CD4-positive, alpha-beta T cell treated with Interleukin-6 for 4 hours (primary cell): ENCODE results near the gene TMEM184B.

Experiments
- DNase-seq: peaks from one replicate; pipeline ENCODE4 v3.0.0-alpha.2; 2020; ENCODE audit warnings: mixed read lengths

The TMEM184B gene

DNA sequence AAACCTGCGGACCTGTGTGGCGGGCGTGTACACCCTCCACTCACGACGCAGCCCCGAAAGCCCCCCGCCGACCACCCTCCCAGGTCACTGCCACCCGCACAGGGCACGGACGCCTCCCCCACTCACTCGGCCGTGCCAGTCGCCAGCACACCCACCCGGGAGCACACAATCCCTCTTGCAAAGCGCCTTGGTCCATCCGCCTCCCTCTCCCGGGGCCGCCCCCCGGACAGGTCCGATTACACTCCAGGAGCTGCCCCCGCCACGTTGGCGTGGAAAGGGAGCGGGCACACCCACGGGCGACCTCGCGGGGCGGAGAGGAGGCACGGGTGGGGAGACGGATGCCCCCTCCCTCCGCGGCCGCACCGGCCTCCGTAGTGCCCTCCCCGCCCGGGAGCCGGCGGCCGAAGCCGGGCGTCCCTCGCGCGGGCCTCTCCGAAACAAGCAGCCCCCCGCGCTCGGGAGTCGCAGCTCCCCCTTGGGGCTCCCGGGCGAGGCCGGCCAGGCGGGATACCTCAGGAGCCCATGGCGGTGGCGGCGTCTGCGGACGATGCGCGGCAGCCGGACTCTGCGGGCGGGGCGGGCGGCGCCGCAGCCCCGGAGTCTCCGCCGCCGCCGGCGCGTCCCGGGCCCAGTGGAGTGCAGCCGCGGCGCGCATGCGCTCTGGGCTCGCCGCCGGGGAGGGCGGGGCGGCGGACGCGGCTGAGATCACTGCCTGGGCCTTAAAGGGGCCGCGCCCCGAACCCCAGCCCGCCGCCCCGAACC, at the start of gene TMEM184B:
Gene TMEM184B (minus strand): TSS at position 638 of the 762 bp plus-strand sequence. CDS start 25,049 bp downstream, outside the sequence.
- peak; percentile 86 for DNase-seq

DNA sequence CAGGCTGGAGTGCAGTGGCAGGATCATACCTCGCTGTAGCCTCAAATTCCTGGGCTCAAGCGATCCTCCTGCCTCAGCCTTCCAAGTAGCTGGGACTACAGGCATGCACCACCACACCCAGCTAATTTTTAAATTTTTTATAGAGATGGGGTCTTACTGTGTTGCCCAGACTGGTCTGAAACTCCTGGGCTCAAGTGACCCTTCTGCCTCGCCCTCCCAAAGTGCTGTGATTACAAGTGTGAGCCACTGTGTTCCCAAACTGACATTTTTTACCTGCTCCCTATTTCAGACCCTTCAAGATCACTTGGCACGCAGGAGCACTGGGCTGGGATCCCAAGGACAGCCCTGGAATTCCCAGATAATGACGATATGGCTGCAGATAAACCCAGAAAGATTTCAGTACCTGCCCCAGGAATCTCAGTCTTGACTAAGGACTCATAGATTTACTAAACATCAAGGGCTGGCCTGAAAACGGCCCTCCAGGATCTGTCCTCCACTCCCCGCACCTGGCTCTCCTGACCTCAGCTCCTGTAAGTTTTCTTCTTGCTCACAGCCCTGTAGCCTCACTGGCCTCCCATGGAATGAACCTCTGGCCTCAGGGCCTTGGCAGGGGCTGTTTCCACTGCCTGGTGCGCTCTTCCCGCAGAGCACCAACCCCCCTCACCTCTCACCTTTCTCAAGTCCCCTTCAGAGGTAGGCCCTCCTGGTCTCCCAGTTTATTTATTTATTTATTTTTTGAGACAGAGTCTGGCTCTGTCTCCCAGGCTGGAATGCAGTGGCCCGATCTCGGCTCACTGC, 48.0 kb upstream of the TMEM184B start:
- no peak for DNase-seq

DNA sequence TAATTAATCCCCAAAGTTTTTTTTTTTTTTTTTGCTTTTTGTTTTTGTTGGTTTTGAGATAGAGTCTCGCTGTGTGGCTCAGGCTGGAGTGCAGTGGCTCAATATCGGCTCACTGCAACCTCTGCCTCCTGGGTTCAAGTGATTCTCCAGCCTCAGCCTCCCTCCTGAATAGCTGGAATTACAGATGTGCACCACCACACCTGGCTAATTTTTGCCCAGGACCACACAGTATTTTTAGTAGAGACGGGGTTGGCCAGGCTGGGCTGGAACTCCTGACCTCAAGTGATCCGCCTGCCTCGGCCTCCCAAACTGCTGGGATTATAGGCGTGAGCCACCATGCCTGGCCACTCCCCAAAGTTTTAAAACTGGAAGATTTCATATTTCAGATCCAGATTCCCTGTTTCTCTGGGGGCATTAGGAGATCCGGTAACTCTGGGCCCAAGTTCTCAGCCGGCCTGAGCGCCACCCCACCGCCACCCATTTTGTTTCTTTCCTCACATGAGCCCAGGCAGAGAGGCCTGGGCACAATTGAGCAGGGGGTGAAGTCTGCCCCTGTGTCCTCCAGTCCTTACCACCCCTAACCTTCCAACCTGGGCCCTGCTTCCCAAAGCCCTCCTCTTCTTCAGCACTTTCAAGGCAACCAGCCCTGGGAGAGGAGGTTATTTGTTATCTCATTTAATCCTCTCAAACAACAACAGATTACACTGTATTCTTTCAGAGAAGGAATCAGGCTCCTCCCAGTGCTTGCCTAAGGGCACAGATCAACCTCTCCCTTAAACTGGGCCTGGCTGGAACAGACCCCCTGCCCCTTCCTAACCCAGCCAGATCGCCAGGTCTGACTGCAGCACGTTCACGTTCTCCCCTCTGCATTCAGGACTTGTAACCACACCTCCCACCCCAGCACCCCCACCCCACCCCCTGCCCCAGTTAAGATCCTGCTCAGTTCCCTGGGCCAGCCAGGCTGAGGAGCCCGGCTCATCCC, 46.3 kb upstream of the TMEM184B start:
- DNase-seq = no peak

DNA sequence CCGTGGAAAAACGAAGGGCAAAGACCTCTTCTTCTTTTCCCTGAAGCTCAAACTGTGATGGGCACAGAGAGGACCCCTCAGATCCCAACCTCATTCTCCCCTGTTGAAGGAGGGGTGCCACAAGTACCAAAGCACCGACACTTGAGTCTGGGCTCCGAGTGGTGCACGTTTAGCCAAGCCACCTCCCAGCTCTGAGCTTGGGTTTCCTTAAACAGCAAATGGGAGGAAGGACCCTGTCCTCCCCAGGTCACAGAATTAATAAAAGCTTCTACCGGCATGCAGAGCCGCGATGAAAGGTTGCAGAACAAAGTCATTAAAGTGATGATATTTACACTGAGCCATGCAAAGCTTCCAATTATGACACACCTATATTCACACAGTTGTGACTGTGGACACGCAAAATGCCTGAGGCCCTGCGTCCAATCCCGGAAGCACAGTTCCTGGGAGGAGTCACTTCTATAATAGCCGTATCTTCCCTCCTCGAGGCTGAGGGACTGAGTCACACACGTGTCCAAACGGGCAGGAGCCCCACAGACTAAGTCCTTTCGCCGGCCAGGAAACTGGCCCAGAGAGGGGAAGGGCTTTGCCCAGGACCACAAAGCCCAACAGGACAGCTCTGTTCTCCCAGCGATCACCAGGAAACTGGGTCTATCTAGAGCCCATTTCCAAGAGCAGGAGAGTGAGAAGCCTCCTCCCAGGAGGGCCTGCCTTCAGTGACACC, 45.3 kb upstream of the TMEM184B start:
- DNase-seq = no peak

DNA sequence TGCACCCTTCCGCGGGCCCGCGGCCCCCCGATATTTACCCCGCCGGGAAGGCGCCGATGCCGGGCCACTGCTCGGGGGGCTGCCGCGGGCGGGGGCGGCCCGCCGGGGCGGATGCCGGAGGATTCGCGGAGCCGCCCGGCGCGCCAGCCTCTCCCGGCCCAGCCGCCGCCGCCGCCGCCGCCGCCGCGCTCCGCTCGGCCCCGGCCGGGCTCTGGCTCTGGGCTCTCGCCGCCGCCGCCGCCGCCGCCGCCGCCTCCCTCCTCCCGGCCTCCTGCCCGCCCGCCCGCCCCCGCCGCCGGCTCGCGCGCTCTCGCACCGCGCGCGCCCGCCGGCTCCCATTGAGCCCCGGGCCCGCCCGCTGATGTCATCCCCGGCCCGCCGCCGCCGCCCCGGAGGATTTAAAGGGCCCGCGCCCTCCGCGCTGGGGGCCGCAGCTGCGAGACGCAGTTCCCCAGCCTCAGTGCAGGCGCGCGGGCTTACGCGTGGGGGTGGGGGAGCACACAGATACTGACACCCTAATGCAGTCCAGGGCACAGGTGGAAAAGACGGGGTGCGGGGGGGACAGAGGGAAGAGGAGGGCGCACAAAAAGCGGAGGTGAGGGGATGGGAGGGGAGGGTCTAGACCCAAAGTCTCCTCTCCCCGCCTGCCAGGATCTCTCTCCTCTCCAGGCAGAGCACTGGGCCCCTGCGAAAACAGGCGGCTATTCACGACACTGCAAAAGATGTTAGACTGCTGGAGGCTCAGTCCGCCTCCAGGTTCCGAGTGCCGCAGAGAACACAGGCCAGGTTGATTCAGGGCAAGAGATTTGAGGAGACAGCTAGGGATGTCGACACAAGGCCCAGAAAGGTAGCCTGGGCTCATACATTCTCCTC, 44.5 kb upstream of the TMEM184B start, which contains the start of gene CSNK1E:
Gene CSNK1E (minus strand): TSS at position 312 of the 873 bp plus-strand sequence. CDS start 3,276 bp downstream, outside the sequence.
- peak; percentile 82 for DNase-seq

- peak; percentile 65 for DNase-seq
Observed at GRCh38 chr22:38316364-38317121, 43.7 kb upstream of the TMEM184B start.

DNA sequence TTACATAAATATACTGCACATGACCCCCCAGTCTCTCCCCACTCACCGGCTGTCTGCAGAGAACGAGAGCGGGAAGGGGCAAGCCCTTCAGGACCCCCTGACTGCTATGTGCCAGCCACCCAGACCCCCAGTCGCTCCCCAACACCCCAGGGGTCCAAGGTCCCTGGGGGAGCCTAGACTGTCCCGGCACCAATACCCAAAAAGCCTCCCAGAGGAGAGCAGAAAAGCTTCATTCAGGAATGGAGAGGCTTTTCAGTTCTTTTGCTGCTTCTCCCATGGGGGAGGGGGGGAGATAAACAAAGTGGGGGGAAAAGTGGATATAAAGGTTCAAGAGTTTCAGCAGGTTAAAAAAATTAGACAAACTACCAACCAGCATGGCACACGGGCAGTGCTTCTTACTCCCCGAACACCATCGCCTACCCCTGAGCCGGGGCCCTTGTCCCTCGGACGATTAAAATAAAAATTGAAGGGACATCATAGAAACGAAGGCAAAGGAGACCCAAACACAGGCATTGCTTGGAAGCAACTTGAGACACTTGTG, 43.1 kb upstream of the TMEM184B start:
- DNase-seq = no peak

- peak; percentile 19 for DNase-seq
Observed at GRCh38 chr22:38314933-38315822, 42.4 kb upstream of the TMEM184B start.

DNA sequence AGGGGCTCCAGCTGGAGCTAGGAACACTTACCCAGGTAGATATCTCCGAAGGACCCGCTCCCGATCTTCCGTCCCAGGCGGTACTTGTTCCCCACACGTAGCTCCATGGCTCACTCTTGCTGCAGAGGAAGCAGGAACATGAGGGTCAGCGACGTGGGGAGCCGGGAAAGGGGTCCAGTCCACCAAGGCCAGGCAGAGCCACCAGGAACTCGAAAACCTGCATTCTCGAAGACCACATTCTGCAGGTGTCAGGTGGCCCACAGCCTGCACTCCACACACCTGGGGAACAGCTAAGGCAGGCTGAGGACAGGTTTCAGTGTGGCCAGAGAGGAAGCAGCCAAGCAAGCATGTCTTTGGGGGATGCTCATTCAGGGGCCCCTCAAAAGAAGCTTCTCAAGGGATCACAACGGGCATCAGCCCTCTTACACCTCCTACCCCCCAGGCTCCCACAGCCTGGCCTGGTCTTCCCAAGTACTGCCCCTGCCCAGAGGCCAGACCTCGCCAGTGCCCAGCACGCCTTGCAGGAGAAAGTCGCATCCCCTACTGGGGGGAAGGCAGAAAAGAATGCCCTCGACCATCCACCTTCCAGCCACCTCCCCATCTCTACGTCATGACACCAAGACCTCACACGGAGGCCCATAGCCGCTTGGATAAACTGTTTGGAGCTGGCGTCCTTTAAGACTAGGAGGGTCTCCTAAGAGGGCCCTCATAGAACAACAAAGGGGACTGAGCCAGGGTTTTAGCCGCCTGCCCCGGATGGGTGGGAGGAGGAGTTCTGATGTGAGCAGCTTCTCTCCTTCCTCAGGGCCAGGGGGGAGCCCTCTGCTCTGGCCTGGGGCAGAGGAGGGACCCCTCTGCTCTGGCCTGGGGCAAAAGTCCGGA, 41.5 kb upstream of the TMEM184B start:
- no peak for DNase-seq

- DNase-seq = peak; percentile 45
Observed at GRCh38 chr22:38313384-38313955, 40.7 kb upstream of the TMEM184B start.

GRCh38 chr22:38312261-38312800, 39.5 kb upstream of the TMEM184B start:
- no peak for DNase-seq

DNA sequence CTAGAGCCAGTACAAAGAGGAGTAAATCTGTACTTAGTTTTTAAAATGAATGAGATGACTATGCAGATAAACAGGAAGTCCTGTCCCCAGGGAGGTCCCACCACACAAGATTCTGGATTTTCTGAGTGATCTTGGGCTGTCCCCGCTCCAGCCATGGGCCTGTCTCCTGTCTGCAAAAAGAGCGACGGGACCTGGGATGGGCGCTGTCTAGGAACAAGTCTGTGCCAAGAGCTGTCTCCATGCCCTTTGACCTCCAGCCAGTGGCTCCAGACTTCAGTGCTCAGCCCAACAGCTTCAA, 38.5 kb upstream of the TMEM184B start:
- no peak for DNase-seq

DNA sequence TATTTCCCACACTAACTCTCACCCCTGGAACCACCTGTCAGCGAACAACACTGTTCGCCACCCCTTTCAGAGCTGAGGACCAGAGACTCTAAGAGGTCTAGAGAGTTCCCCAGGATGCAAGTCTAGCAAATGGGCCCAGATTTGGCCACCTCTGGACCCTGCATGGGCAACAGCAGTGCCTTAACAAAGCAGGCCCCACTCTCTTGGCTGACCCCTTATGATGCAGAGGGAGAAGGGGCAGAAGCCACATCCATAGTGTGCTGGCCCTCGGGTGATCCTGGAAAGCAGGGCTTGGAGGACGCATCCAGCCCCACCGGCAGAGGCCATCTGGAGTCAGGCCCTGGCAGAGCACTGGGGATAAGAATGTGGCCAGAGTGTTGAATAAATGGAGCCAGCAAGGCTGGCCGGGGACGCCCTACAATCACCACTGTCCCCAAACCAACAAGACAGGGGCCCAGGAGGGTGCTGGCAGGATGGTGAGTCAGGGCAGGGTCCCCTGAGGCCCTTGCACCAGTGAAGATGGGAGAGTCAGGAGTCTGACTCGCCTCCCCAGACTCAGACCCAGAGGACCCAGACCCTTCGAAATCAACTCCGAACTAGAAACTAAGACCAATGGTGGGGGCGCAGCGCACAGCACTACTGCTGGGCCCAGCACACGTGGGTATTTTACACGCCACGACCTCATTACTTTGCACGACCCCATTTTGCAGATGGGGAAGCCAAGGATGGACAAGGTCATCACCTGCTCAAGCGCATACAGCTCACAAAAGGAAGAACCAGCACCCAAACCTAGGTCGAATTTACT, 37.9 kb upstream of the TMEM184B start:
- no peak for DNase-seq

DNA sequence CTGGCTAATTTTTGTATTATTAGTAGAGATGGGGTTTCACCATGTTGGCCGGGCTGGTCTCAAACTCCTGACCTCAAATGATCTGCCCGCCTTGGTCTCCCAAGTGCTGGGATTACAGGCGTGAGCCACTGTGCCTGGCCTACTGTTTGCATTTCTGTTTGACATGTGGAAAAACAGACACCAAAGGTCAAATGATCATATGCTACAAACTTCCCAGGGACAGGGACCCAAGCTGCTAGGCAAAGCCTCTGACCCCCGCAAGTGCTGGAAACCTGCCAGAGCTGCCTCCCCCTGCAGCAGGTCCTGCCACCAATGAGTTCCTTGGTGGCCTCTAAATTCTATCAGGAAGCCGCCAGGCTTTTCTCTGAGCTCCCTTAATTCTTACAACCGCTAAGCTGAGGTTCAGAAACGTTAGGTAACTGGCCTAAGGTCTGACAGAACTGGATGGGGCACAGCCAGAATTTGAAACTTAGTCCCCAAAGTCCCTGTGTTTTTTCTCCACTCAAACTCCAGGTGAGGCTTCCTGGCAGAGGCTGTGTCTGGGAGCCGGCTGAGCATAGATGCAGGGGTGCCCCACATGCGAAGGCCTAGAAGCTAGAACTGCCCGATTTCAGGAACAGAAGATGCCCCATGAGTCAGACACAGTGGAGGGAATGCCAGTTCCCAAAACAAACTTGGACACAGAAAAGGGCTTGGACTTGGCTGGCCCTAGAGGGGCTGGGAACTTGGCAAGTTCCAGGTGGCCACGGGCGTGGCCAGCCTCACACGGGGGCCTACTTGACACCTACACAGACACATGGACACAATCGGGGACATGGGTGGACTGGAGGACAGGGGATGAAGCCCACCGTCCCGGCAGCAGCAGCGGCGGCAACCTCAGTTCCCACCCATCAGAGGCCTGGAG, 37.1 kb upstream of the TMEM184B start:
- DNase-seq = no peak

DNA sequence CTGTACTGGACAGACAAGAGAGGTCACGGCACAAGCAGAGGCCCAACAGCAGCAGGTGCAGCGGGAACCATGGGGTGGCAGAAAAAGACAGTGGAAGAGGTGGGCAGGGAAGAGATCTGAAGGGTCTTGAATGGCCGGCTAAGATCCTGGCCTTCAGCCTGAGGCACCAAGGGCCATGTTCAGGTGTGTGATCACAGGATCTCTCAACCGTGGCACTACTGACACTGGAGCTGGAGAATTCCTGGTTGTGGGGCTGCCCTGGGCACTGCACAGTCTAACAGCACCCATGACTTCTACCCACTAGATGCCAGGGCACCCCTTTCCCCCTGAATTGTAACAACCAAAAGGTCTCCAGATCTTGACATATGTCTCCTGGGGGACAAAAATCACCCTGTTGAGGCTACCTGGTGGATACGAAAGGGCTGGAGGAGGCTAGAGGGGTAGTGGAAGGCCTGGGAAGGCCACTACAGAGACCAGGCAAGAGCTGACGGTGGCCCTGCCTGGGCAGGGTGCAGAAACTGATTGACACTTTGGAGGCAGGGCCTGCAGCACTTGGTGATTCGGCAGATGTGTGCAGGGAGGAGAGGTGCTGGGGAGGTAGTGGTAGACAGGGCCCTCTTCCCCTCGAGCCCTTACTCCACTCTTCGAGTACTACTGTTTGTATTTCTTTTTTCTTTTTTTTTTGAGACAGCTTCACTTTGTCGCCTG, 36.1 kb upstream of the TMEM184B start:
- DNase-seq = no peak
